Measurements from ENCODE around the gene VPS50.

GRCh38 chr7:93392984-93393383 is 160.8 kb downstream of the VPS50 start:
- TF ChIP-seq CTCF (conservative IDR thresholded peaks at IDR 0.05; ENCODE audit: low read length) (no peak), EZH2phosphoT487 (IDR thresholded peaks at IDR 0.05; ENCODE audit: borderline replicate concordance) (no peak)

Measured in Loucy (cell line).